GOT3 (cell line): ENCODE measurements around the gene OR1E2.
"Not testable (repeated sequence)": the region's sequence is repeated elsewhere in the genome, so short reads cannot be mapped to it uniquely, and the experiment has no call there.

Source experiments
- DNase-seq: peaks from one replicate; lab custom pipeline; 2025; ENCODE audit warnings: mixed read lengths; lab: John Stamatoyannopoulos, UW

Gene OR1E2

DNA sequence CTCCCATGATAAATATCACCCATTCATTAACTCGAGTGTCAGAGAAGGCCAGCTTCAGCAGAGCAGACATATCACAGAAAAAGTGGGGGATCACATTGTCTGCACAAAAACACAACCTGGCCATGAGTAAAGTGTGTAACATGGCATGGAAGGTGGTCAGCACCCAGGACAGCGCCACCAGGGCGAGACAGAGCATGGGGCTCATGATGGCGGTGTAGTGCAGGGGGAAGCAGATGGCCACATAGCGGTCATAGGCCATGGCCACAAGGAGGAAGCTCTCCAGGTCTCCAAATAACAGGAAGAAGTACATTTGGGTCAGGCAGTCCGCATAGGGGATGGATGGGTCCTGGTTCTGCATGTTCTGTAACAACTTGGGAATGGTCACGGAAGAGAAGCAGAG is 35.8 kb downstream of the OR1E2 start:
- DNase-seq, result not testable (repeated sequence)

DNA sequence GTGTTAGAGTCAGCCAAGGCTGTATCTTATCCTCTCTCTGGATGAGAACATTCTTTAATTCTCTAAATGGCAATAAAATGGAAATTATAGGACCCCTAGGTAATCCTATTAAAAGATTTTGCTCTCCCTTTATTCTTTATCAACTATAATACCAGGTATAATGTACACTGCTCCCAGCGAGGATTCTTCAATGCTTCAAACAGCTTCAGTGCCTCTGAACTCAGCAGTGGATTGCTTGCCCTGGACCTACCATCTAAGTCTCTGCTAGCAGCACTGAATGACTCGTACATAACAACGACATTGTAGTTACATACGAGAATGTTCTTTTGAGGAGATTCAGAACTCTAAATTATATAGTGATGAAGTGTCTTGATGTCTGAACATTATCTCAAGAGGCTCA is 43.9 kb downstream of the OR1E2 start:
- no peak for DNase-seq

DNA sequence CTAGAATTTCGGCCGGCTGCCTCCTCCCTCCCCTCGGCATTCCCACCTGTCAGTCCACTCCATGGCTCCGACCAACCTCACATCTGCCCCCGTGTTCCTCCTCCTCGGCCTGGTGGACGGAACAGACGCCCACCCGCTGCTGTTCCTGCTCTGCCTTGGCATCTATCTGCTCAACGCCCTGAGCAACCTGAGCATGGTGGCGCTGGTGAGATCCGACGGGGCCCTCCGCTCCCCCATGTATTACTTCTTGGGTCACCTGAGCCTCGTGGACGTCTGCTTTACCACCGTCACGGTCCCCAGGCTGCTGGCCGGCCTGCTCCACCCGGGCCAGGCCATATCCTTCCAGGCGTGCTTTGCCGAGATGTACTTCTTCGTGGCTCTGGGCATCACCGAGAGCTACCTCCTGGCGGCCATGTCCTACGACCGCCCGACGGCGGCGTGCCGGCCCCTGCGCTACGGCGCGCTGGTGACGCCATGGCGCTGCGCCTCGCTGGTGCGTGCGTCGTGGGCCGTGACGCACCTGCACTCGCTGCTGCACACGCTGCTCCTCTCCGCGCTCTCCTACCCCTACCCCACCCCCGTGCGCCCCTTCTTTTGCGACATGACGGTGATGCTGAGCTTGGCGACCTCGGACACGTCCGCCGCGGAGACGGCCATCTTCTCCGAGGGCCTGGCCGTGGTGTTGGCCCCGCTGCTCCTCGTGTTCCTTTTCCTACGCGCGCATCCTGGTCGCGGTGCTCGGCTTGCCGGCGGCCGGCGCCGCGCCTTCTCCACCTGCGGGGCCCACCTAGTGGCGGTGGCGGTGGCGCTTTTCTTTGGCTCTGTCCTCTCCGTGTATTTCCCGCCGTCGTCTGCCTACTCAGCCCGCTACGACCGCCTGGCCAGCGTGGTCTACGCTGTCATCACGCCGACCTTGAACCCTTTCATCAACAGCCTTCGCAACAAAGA is 47.5 kb downstream of the OR1E2 start, which contains the start of gene OR3A2:
Gene OR3A2 (minus strand): TSS at position 440 of the 948 bp plus-strand sequence.
- DNase-seq, result no peak
